Stimulated activated CD8-positive, alpha-beta memory T cell treated with anti-CD3 and anti-CD28 coated beads, Interleukin-4, amount 100 ng/mL, for 1 hour (primary cell): Measurements from ENCODE around the gene AIDA.
A peak's percentile ranks its signal among the peaks of the same experiment; 100 is the strongest.
"Not testable (repeated sequence)": the region's sequence is repeated elsewhere in the genome, so short reads cannot be mapped to it uniquely, and the experiment has no call there.

Source experiments
- DNase-seq, 2 donors: peaks; one replicate each; pipeline ENCODE4 v3.0.0-alpha.2; 2020; ENCODE audit warnings: low read depth in 2 of 2, low spot score in 1 of 2

Gene AIDA

GRCh38 chr1:222712253-222713090 lies at the start of gene AIDA, which contains the start of gene BROX:
TSS of gene AIDA (minus strand) at chr1:222712491. CDS start at chr1:222712317, 174 bp downstream.
TSS of gene BROX (plus strand) at chr1:222712564. CDS start at chr1:222715700, 3,136 bp downstream.
- DNase-seq = peak; percentile 93 to 96

GRCh38 chr1:222761083-222761482 lies 48.8 kb upstream of the AIDA start:
- no peak for DNase-seq

- no peak for DNase-seq
Observed at GRCh38 chr1:222759451-222760035, 47.3 kb upstream of the AIDA start.

GRCh38 chr1:222757646-222758268 lies 45.5 kb upstream of the AIDA start:
- DNase-seq = no peak

GRCh38 chr1:222754366-222755139 lies 42.3 kb upstream of the AIDA start:
- DNase-seq = no peak

- DNase-seq = no peak
Observed at GRCh38 chr1:222751255-222751654, 39.0 kb upstream of the AIDA start.

- DNase-seq = no peak
Observed at GRCh38 chr1:222750651-222751050, 38.4 kb upstream of the AIDA start.

GRCh38 chr1:222749927-222750326 lies 37.6 kb upstream of the AIDA start:
- DNase-seq = no peak

GRCh38 chr1:222741630-222742457 lies 29.6 kb upstream of the AIDA start:
- DNase-seq = not testable (repeated sequence)

- no peak for DNase-seq
Observed at GRCh38 chr1:222739929-222740328, 27.6 kb upstream of the AIDA start.

GRCh38 chr1:222739465-222739864 lies 27.2 kb upstream of the AIDA start:
- DNase-seq = no peak

- no peak for DNase-seq
Observed at GRCh38 chr1:222736972-222737371, 24.7 kb upstream of the AIDA start, which contains the start of gene FAM177B. TSS of gene FAM177B (plus strand) at chr1:222737202. CDS start at chr1:222746546, 9,344 bp downstream.

- DNase-seq = no peak
Observed at GRCh38 chr1:222736470-222736869, 24.2 kb upstream of the AIDA start.

- DNase-seq = no peak
Observed at GRCh38 chr1:222734740-222735139, 22.4 kb upstream of the AIDA start.

- DNase-seq = no peak
Observed at GRCh38 chr1:222732216-222733159, 20.2 kb upstream of the AIDA start.

GRCh38 chr1:222730866-222731265 lies 18.6 kb upstream of the AIDA start:
- DNase-seq = no peak

- no peak for DNase-seq
Observed at GRCh38 chr1:222728746-222729145, 16.5 kb upstream of the AIDA start.

GRCh38 chr1:222716393-222716792 lies 4.1 kb upstream of the AIDA start:
- DNase-seq = no peak
